Gastroesophageal sphincter (tissue), 4 donors: ENCODE data around the gene TNFRSF12A. TPM values are rescaled to one million over a fixed set of nuclear protein-coding genes. Genes with fewer than 3 reads are reported as not detected.
A peak's percentile ranks its signal among the peaks of the same experiment; 100 is the strongest.

Experiments
- ATAC-seq: fragments of 150-250 bp; one replicate; pipeline ENCODE4 v1.9.1; 2016; ENCODE audit warnings: mild to moderate bottlenecking, moderate library complexity
- H3K27ac ChIP-seq, 4 donors: fragments of 200-600 bp; sonication (generic) in 3 of 4; 1 replicate in 3 of 4; 2 replicates in 1 of 4; pipeline ENCODE4 v1.5.1; 2016 to 2019
- H3K27me3 ChIP-seq: fragments of 200-600 bp; sonication (generic); one replicate; pipeline ENCODE4 v1.5.1; 2019
- H3K36me3 ChIP-seq, 2 donors: fragments of 200-600 bp; sonication (generic); one replicate each; pipeline ENCODE4 v1.5.1; 2019; ENCODE audit warnings: control low read depth in 1 of 2
- H3K4me1 ChIP-seq, 3 donors: fragments of 200-600 bp; sonication (generic); 1 replicate in 2 of 3; 2 replicates in 1 of 3; pipeline ENCODE4 v1.5.1; 2016 to 2019; ENCODE audit warnings: control low read depth in 2 of 3
- H3K4me3 ChIP-seq, 2 donors: fragments of 200-600 bp; sonication (generic); one replicate each; pipeline ENCODE4 v1.5.1; 2019; ENCODE audit warnings: mild to moderate bottlenecking in 1 of 2, moderate library complexity in 1 of 2
- H3K9me3 ChIP-seq, 3 donors: fragments of 200-600 bp; sonication (generic); one replicate each; pipeline ENCODE4 v1.5.1; 2017 to 2019; ENCODE audit warnings: control low read depth in 2 of 3
- EP300 ChIP-seq: sonication (generic); formaldehyde crosslinking; IDR thresholded peaks from one replicate; pipeline ENCODE4 v1.6.1; 2017; ENCODE audit warnings: antibody characterized with exemption, mild to moderate bottlenecking
- POLR2A ChIP-seq, 2 donors: fragments of 450-650 bp; IDR thresholded peaks; one replicate each; pipeline ENCODE4 v1.6.1; 2017; ENCODE audit warnings: antibody characterized with exemption in 2 of 2, mild to moderate bottlenecking in 2 of 2, moderate library complexity in 1 of 2
- POLR2AphosphoS5 ChIP-seq: sonication (generic); formaldehyde crosslinking; IDR thresholded peaks from one replicate; pipeline ENCODE4 v1.6.1; 2017; ENCODE audit warnings: antibody characterized with exemption
- WGBS, 2 donors: methylation state at CpG; one replicate each; pipeline ENCODE4 v1.1.5; 2018; ENCODE audit warnings: low coverage in 1 of 2; 5-methylcytosine and 5-hydroxymethylcytosine counted together
- total RNA-seq, 4 donors: library from RNA; depleted of rRNA; stranded (reverse); fragments of >200 nt; gene quantifications; one replicate each; pipeline ENCODE4 v1.1.0, GENCODE V29; 2016
- TF ChIP-seq, protein P1 (sequence below), 4 experiments: fragments of 200-600 bp in 2 of 4; fragments of 450-650 bp in 2 of 4; sonication (generic) in 1 of 4; IDR thresholded peaks; one replicate each; pipeline ENCODE4 v1.5.1; 2017 to 2019; ENCODE audit warnings: antibody characterized with exemption in 4 of 4, mild to moderate bottlenecking in 2 of 4, moderate library complexity in 2 of 4

The TNFRSF12A gene
- total RNA-seq, 4 donors from 2014 or later = 26.0 to 135 (median 72.2) TPM

DNA sequence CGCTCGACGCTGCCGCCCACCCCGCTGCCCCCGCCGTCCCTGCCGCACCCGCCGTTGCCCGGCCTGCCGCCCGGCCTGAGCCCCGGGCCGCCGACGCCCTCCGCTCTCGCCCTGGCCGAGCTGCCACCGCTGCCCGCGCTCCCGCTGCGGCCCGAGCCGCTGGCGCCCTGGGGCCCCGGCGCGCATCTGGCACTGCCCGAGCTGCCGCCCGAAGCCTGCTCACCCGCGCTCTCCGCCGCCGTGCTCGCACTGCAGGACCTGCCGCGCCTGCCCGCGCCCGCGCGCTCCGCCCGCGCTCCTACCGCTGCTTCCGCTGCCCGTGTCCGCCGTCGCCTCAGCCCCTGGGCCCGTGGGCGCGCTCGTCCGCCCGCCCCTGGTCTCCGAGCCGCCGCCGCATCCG is 15.8 kb upstream of the TNFRSF12A start:
- Histone ChIP-seq H3K36me3 (no peaks in the 10 kb centered on the region), H3K4me1 (peaks cover 0 to 11% (median 4%) of the 10 kb centered on the region in 3 donors), H3K27ac (peak overlapping the region in 1 of 4 donors; percentile 71), H3K9me3 (no peaks in the 10 kb centered on the region), H3K4me3 (peak overlapping the region in 1 of 2 donors; percentile 44), H3K27me3 (peaks cover 68% of the 10 kb centered on the region)
- ATAC-seq = peak; percentile 20
- WGBS, 2 donors = no CpG with 5 or more reads among the region's 67 CpGs
- TF ChIP-seq, protein P1, sequence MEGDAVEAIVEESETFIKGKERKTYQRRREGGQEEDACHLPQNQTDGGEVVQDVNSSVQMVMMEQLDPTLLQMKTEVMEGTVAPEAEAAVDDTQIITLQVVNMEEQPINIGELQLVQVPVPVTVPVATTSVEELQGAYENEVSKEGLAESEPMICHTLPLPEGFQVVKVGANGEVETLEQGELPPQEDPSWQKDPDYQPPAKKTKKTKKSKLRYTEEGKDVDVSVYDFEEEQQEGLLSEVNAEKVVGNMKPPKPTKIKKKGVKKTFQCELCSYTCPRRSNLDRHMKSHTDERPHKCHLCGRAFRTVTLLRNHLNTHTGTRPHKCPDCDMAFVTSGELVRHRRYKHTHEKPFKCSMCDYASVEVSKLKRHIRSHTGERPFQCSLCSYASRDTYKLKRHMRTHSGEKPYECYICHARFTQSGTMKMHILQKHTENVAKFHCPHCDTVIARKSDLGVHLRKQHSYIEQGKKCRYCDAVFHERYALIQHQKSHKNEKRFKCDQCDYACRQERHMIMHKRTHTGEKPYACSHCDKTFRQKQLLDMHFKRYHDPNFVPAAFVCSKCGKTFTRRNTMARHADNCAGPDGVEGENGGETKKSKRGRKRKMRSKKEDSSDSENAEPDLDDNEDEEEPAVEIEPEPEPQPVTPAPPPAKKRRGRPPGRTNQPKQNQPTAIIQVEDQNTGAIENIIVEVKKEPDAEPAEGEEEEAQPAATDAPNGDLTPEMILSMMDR (IDR thresholded peaks at IDR 0.05) = no peak
- TF ChIP-seq POLR2A (IDR thresholded peaks at IDR 0.05) (no peak), POLR2AphosphoS5 (no peak), EP300 (no peak)

GRCh38 chr16:3004781-3005284 is 15.3 kb upstream of the TNFRSF12A start:
- ATAC-seq = no peak
- Histone ChIP-seq H3K27ac (no peak overlapping the region), H3K36me3 (no peaks in the 10 kb centered on the region), H3K9me3 (no peaks in the 10 kb centered on the region), H3K4me3 (peak overlapping the region in 1 of 2 donors; percentile 44), H3K27me3 (peaks cover 69% of the 10 kb centered on the region), H3K4me1 (peaks cover 0 to 11% (median 4%) of the 10 kb centered on the region in 3 donors)
- WGBS, 2 donors = 0 to 18% methylated on average over 2 to 14 of the region's 25 CpGs
- TF ChIP-seq EP300 (no peak), POLR2AphosphoS5 (no peak), POLR2A (IDR thresholded peaks at IDR 0.05) (no peak)

DNA sequence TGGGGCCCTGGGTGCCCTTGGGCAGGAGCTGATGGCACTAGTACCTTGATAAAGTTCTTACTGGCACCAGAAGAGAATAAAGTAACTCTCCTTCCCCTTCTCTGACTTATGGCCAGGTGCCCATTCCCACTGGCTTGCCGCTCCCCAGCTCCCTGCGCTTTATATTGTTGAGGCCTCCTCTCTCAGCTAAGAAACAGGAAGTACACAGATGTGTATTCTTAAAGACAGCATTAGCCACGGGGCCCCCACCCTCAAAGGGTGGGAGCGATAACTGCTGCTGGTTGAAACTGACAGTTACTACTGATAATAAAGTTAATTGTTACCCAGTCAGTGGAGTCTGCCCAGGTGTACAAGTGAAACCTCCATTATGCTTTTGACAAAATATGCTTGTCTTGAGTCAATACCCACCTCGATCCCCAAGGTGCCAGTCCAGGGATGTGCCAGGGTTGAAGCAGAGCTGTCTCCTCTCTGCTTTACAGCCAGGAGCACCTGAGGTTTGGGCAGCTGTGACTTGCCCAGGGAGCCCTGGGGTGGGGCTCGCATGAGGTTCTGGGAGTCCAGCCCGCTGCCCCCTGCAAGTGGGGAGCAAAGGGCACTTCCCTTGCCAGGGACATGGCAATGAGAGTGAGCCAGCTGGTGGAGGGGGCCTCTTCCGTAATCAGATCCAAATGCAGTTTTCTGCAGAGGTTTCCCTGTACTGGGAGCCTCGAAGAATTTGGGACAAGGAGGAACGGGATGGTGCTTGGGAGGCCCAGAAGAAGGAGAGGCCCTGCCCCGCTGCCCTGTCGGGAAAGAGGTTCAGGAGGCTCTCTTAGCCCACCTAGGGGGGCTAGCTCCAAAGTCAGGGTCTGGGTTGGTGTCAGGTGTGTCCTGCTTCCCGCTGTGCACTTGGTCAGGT is 12.9 kb upstream of the TNFRSF12A start:
- ATAC-seq = no peak
- H3K27me3 ChIP-seq = peaks cover 77% of the 10 kb centered on the region
- no peaks in the 10 kb centered on the region for H3K9me3 ChIP-seq
- H3K36me3 ChIP-seq = no peaks in the 10 kb centered on the region
- peaks cover 0 to 11% (median 4%) of the 10 kb centered on the region in 3 donors for H3K4me1 ChIP-seq
- TF ChIP-seq, protein P1 (IDR thresholded peaks at IDR 0.05) = no peak
- TF ChIP-seq EP300 (no peak), POLR2AphosphoS5 (no peak), POLR2A (IDR thresholded peaks at IDR 0.05) (no peak)
- 45 to 54% methylated on average over 3 to 5 of the region's 13 CpGs for WGBS, 2 donors
- no peak overlapping the region for H3K4me3 ChIP-seq
- no peak overlapping the region for H3K27ac ChIP-seq

- Histone ChIP-seq H3K4me1 (peaks cover 0 to 11% (median 4%) of the 10 kb centered on the region in 3 donors), H3K27me3 (peaks cover 85% of the 10 kb centered on the region), H3K4me3 (no peak overlapping the region), H3K36me3 (no peaks in the 10 kb centered on the region), H3K9me3 (no peaks in the 10 kb centered on the region), H3K27ac (no peak overlapping the region)
- 20 to 23% methylated on average over 5 to 10 of the region's 17 CpGs for WGBS, 2 donors
- TF ChIP-seq EP300 (no peak), POLR2A (IDR thresholded peaks at IDR 0.05) (no peak), POLR2AphosphoS5 (no peak)
- TF ChIP-seq, protein P1 (IDR thresholded peaks at IDR 0.05) = no peak
- ATAC-seq = no peak
Measured at GRCh38 chr16:3007957-3008689, 12.0 kb upstream of the TNFRSF12A start.

GRCh38 chr16:3008690-3009037 is 11.5 kb upstream of the TNFRSF12A start:
- no peak for ATAC-seq
- TF ChIP-seq EP300 (no peak), POLR2A (IDR thresholded peaks at IDR 0.05) (no peak), POLR2AphosphoS5 (no peak)
- TF ChIP-seq, protein P1 (IDR thresholded peaks at IDR 0.05) = no peak
- Histone ChIP-seq H3K36me3 (no peaks in the 10 kb centered on the region), H3K4me3 (no peak overlapping the region), H3K4me1 (peaks cover 0 to 7% (median 4%) of the 10 kb centered on the region in 3 donors), H3K9me3 (no peaks in the 10 kb centered on the region), H3K27ac (no peak overlapping the region), H3K27me3 (peaks cover 90% of the 10 kb centered on the region)
- 80% methylated on average over 1 of the region's 4 CpGs; no CpG with 5 or more reads in 1 of the 2 donors for WGBS, 2 donors
